ENCODE results near the gene FEZF2.

FEZF2 gene

GRCh38 chr3:62370112-62370857 lies 3.1 kb downstream of the FEZF2 start:
- TF ChIP-seq CTCF (conservative IDR thresholded peaks at IDR 0.05; ENCODE audit: low read depth): no peak
- CTCF ChIA-PET: no interaction called here
- no peak overlapping the region for H3K27ac ChIP-seq
- no peak for DNase-seq (ENCODE audit: low spot score)
- POLR2A ChIA-PET (ENCODE audit: low non-redundant PET): no interaction called here

GRCh38 chr3:62369476-62369743 lies 3.9 kb downstream of the FEZF2 start:
- ChIA-PET POLR2A (ENCODE audit: low non-redundant PET) (no interaction called here), CTCF (no interaction called here)
- TF ChIP-seq CTCF (conservative IDR thresholded peaks at IDR 0.05; ENCODE audit: low read depth): no peak
- H3K27ac ChIP-seq: no peak overlapping the region
- DNase-seq (ENCODE audit: low spot score): no peak

- CTCF ChIA-PET: no interaction called here
- DNase-seq (ENCODE audit: low spot score): no peak
- no peak overlapping the region for H3K27ac ChIP-seq
- no peak for TF ChIP-seq CTCF (conservative IDR thresholded peaks at IDR 0.05; ENCODE audit: low read depth)
- POLR2A ChIA-PET (ENCODE audit: low non-redundant PET): no interaction called here
These were observed 4.5 kb downstream of the FEZF2 start for GRCh38 chr3:62368705-62369475.

- POLR2A ChIA-PET (ENCODE audit: low non-redundant PET): no interaction called here
- CTCF ChIA-PET: no interaction called here
- no peak for DNase-seq (ENCODE audit: low spot score)
- H3K27ac ChIP-seq: no peak overlapping the region
- no peak for TF ChIP-seq CTCF (conservative IDR thresholded peaks at IDR 0.05; ENCODE audit: low read depth)
These were observed 5.1 kb downstream of the FEZF2 start for GRCh38 chr3:62368290-62368704.

GRCh38 chr3:62367763-62368195 lies 5.6 kb downstream of the FEZF2 start:
- POLR2A ChIA-PET (ENCODE audit: low non-redundant PET): no interaction called here
- no peak overlapping the region for H3K27ac ChIP-seq
- DNase-seq (ENCODE audit: low spot score): no peak
- TF ChIP-seq CTCF (conservative IDR thresholded peaks at IDR 0.05; ENCODE audit: low read depth): no peak
- CTCF ChIA-PET: no interaction called here

GRCh38 chr3:62366126-62366484 lies 7.2 kb downstream of the FEZF2 start:
- ChIA-PET CTCF (no interaction called here), POLR2A (ENCODE audit: low non-redundant PET) (no interaction called here)
- no peak overlapping the region for H3K27ac ChIP-seq
- no peak for TF ChIP-seq CTCF (conservative IDR thresholded peaks at IDR 0.05; ENCODE audit: low read depth)
- no peak for DNase-seq (ENCODE audit: low spot score)

Data from RWPE1 (cell line).